ENCODE measurements around the gene TNNI3K. TPM values are rescaled to one million over a fixed set of nuclear protein-coding genes. Genes with fewer than 3 reads are reported as not detected.

TNNI3K gene
- total and polyA plus RNA-seq, 12 donors: 11.7 to 162 (median 95.6) TPM

GRCh38 chr1:74571891-74572290 lies 336.7 kb downstream of the TNNI3K start:
- Histone ChIP-seq H3K27me3 (peaks cover 0 to 30% (median 13%) of the 10 kb centered on the region in 7 donors), H3K27ac (no peak overlapping the region), H3K36me3 (no peaks in the 10 kb centered on the region), H3K4me3 (no peak overlapping the region), H3K4me1 (no peaks in the 10 kb centered on the region), H3K9me3 (no peaks in the 10 kb centered on the region)
- 72 to 76% methylated on average over 6 of the region's 6 CpGs for WGBS, 2 donors
- DNase-seq (no peak), ATAC-seq (no peak)
- TF ChIP-seq CTCF (IDR thresholded peaks at IDR 0.05): no peak
- intact Hi-C loops (cut with DNase I): no loop called here

- H3K36me3 ChIP-seq: no peaks in the 10 kb centered on the region
- intact Hi-C loops (cut with DNase I): no loop called here
- no peak for ATAC-seq
- 68 to 79% methylated on average over 2 of the region's 2 CpGs for WGBS, 2 donors
- peaks cover 0 to 12% (median 4%) of the 10 kb centered on the region in 7 donors for H3K27me3 ChIP-seq
- H3K9me3 ChIP-seq: no peaks in the 10 kb centered on the region
- H3K27ac ChIP-seq: no peak overlapping the region
- H3K4me3 ChIP-seq: no peak overlapping the region
- no peak for TF ChIP-seq CTCF (IDR thresholded peaks at IDR 0.05)
- no peak for DNase-seq
- no peaks in the 10 kb centered on the region for H3K4me1 ChIP-seq
Measured at GRCh38 chr1:74578101-74578500, 342.9 kb downstream of the TNNI3K start.

- no peak for TF ChIP-seq CTCF (IDR thresholded peaks at IDR 0.05)
- H3K4me1 ChIP-seq: no peaks in the 10 kb centered on the region
- 50 to 52% methylated on average over 3 of the region's 3 CpGs for WGBS, 2 donors
- H3K27ac ChIP-seq: no peak overlapping the region
- no peak for DNase-seq
- intact Hi-C loops (cut with DNase I): no loop called here
- H3K4me3 ChIP-seq: no peak overlapping the region
- no peak for ATAC-seq
- peaks cover 0 to 6% (median 0%) of the 10 kb centered on the region in 7 donors for H3K27me3 ChIP-seq
- H3K9me3 ChIP-seq: no peaks in the 10 kb centered on the region
- no peaks in the 10 kb centered on the region for H3K36me3 ChIP-seq
Measured at GRCh38 chr1:74579425-74579824, 344.2 kb downstream of the TNNI3K start.

- 79 to 85% methylated on average over 3 of the region's 3 CpGs for WGBS, 2 donors
Measured at GRCh38 chr1:74583397-74583796, 348.2 kb downstream of the TNNI3K start.

More at GRCh38 chr1:74583397-74583796, 348.2 kb downstream of the TNNI3K start:
- TF ChIP-seq CTCF (IDR thresholded peaks at IDR 0.05): no peak
- no peak overlapping the region for H3K27ac ChIP-seq
- H3K4me3 ChIP-seq: no peak overlapping the region
- no peaks in the 10 kb centered on the region for H3K9me3 ChIP-seq
- no peaks in the 10 kb centered on the region for H3K27me3 ChIP-seq
- ATAC-seq (no peak), DNase-seq (no peak)
- no peaks in the 10 kb centered on the region for H3K36me3 ChIP-seq
- intact Hi-C loops (cut with DNase I): no loop called here
- H3K4me1 ChIP-seq: no peaks in the 10 kb centered on the region

All from heart right ventricle (tissue), 16 donors.